AG09309 (cell line): ENCODE measurements around the gene SYCN.

Experiments
- DNase-seq: peaks from one replicate; pipeline ENCODE4 v3.0.0-alpha.2; 2010; ENCODE audit warnings: low read depth
- H3K4me3 ChIP-seq: 2 replicates; pipeline ENCODE4 v1.5.1; 2011; ENCODE audit warnings: mild to moderate bottlenecking, low read depth, low read length, moderate library complexity; ENCODE audit not compliant: control insufficient read depth
- TF ChIP-seq, protein P1 (sequence below): IDR thresholded peaks from 2 replicates; pipeline ENCODE4 v1.5.1; 2011; ENCODE audit warnings: mild to moderate bottlenecking, low read depth, low read length, inconsistent platforms; ENCODE audit not compliant: insufficient read depth, control insufficient read depth; ENCODE audit errors: missing control alignments

SYCN gene

DNA sequence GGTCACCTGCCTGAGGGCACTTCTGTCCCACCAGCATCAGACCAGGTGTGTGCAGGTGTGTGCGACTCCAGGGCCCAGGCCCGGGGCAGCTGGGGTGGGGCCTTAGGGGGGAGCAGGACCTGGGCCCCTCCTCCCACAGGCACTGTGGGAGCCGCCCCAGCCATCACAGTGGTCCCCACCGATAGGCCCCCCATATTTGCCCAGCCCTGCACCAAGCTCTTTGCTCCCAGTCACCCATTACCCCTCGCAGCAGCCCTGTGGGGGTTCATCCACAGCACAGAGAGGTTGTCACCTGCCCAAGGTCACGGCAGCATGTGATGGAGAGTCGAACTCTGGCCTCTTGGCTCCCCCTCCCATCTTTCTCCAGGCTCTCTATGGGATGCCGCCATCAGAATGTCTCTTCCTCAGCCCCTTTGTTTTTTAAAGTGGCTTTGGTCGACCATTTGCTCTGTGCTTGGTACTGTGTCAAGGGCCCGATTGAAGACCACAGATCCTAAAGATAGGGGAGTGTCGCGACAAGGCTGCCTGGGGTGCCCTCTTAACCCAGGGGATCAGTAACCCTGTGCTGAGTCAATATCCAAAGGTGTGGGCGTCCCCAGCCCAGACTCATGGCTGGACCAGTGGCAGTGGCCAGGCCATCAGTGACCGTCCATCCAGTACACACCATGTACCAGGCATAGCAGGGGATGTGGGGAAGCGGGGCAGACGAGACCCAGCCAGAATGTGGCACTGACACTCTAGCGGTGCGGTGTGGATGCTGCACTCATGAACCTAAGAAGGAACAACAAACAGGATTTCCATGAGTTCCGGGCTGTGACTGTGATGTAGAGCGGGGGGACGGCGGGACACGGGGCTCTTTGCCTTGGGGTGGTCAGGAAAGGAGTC, 35.6 kb downstream of the SYCN start:
- TF ChIP-seq, protein P1, sequence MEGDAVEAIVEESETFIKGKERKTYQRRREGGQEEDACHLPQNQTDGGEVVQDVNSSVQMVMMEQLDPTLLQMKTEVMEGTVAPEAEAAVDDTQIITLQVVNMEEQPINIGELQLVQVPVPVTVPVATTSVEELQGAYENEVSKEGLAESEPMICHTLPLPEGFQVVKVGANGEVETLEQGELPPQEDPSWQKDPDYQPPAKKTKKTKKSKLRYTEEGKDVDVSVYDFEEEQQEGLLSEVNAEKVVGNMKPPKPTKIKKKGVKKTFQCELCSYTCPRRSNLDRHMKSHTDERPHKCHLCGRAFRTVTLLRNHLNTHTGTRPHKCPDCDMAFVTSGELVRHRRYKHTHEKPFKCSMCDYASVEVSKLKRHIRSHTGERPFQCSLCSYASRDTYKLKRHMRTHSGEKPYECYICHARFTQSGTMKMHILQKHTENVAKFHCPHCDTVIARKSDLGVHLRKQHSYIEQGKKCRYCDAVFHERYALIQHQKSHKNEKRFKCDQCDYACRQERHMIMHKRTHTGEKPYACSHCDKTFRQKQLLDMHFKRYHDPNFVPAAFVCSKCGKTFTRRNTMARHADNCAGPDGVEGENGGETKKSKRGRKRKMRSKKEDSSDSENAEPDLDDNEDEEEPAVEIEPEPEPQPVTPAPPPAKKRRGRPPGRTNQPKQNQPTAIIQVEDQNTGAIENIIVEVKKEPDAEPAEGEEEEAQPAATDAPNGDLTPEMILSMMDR = no peak
- DNase-seq = no peak
- H3K4me3 ChIP-seq = no peak overlapping the region

GRCh38 chr19:39167461-39168257, 36.4 kb downstream of the SYCN start:
- no peak overlapping the region for H3K4me3 ChIP-seq
- TF ChIP-seq, protein P1 = no peak
- DNase-seq = no peak

- DNase-seq = no peak
- no peak overlapping the region for H3K4me3 ChIP-seq
- TF ChIP-seq, protein P1 = no peak
These were observed 37.3 kb downstream of the SYCN start for GRCh38 chr19:39166571-39167391.

DNA sequence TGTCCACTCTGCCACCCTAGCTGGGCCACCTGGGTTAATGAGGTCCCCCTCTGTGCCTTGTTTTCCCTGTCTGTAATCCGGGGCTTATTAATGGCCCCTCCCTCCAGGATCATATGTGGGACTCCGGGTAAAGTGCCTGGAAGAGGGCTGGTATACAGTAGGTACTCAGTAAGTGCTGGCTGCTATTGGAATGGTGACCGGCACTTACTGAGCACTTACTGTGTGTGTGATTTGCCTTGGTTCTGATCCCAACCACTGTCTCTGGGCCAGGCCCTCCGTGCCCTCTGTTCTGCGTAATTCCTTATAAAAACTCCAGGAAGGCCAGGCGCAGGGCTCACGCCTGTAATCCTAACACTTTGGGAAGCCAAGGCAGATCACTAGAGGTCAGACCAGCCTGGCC, 38.2 kb downstream of the SYCN start:
- DNase-seq = no peak
- no peak overlapping the region for H3K4me3 ChIP-seq
- TF ChIP-seq, protein P1 = no peak

GRCh38 chr19:39164289-39164688, 39.8 kb downstream of the SYCN start:
- TF ChIP-seq, protein P1 = no peak
- no peak overlapping the region for H3K4me3 ChIP-seq
- DNase-seq = no peak

DNA sequence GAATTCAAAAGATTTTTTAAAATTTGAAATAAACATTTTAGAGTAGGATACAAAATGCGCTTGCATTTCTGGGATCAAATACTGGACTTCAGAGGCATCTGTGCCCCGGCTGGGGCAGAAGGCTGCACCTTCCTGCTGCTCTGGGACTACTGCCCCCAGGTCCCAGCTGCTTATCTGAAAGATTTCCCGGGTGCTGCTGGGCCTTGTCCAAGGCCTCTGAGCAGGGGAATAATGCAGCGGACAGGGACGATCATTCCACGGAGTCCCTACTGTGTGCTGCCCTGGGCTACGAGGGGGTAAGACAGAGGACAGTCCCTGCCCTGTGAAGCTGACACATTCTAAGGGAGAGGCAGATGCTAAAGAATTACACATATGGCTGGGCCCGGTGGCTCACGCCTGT, 40.4 kb downstream of the SYCN start:
- no peak overlapping the region for H3K4me3 ChIP-seq
- TF ChIP-seq, protein P1 = no peak
- DNase-seq = no peak
